Neural cell (in vitro differentiated cells): ENCODE data around the gene ACAA2. TPM values are rescaled to one million over a fixed set of nuclear protein-coding genes. Genes with fewer than 3 reads are reported as not detected.
A peak's percentile ranks its signal among the peaks of the same experiment; 100 is the strongest.

ENCODE experiments used
- H2AFZ ChIP-seq: fragments of 200-600, 300-800 bp; sonication (generic), shearing (Covaris generic); 2 replicates; pipeline ENCODE4 v1.6.0; 2014; ENCODE audit warnings: low read depth, mild to moderate bottlenecking, antibody characterized with exemption, low read length, moderate library complexity
- H3F3A ChIP-seq: fragments of 200-600 bp; shearing (Covaris generic); 2 replicates; pipeline ENCODE4 v1.6.1; 2016; ENCODE audit warnings: mild to moderate bottlenecking, moderate library complexity, mixed read lengths, antibody characterized with exemption, low read length; ENCODE audit not compliant: insufficient read depth, poor library complexity, severe bottlenecking
- H3K27ac ChIP-seq: fragments of 200-600, 300-800 bp; sonication (generic), shearing (Covaris generic); 2 replicates; pipeline ENCODE4 v1.5.1; 2014; ENCODE audit warnings: mild to moderate bottlenecking, low read length, moderate library complexity
- H3K27me3 ChIP-seq: fragments of 300-800, 200-600 bp; sonication (generic), shearing (Covaris generic); 2 replicates; pipeline ENCODE4 v1.6.0; 2014; ENCODE audit warnings: mild to moderate bottlenecking, low read depth, low read length, moderate library complexity; ENCODE audit not compliant: insufficient read depth
- H3K36me3 ChIP-seq: fragments of 300-800, 200-600 bp; sonication (generic), shearing (Covaris generic); 2 replicates; pipeline ENCODE4 v1.5.1; 2014; ENCODE audit warnings: mild to moderate bottlenecking, antibody characterized with exemption, low read length, moderate library complexity; ENCODE audit not compliant: insufficient read depth
- H3K4me2 ChIP-seq: fragments of 300-800, 200-600 bp; sonication (generic), shearing (Covaris generic); 2 replicates; pipeline ENCODE4 v1.6.0; 2014; ENCODE audit warnings: mild to moderate bottlenecking, low read length
- H3K4me3 ChIP-seq: fragments of 300-800, 200-600 bp; sonication (generic), shearing (Covaris generic); 2 replicates; pipeline ENCODE4 v1.5.1; 2014; ENCODE audit warnings: mild to moderate bottlenecking, low read length, moderate library complexity
- H3K79me2 ChIP-seq: fragments of 200-600 bp; shearing (Covaris generic); replicated peaks from 2 replicates; pipeline ENCODE4 v1.6.0; 2014; ENCODE audit warnings: mild to moderate bottlenecking, low read length, moderate library complexity; ENCODE audit not compliant: insufficient read depth
- H3K9ac ChIP-seq: fragments of 300-800, 200-600 bp; sonication (generic), shearing (Covaris generic); 2 replicates; pipeline ENCODE4 v1.6.1; 2016; ENCODE audit warnings: mild to moderate bottlenecking, low read length, mixed read lengths
- H3K9me2 ChIP-seq: fragments of 200-600 bp; shearing (Covaris generic); 2 replicates; pipeline ENCODE4 v1.6.1; 2016; ENCODE audit warnings: mild to moderate bottlenecking, low read length, mixed read lengths; ENCODE audit not compliant: insufficient read depth
- H3K9me3 ChIP-seq: fragments of 200-600, 300-800 bp; sonication (generic), shearing (Covaris generic); 2 replicates; pipeline ENCODE4 v1.6.1; 2016; ENCODE audit warnings: mild to moderate bottlenecking, mixed run types, low read length, moderate library complexity, mixed read lengths
- H4K20me1 ChIP-seq: fragments of 200-600 bp; shearing (Covaris generic); 2 replicates; pipeline ENCODE4 v1.6.1; 2016; ENCODE audit warnings: mild to moderate bottlenecking, mixed run types; ENCODE audit not compliant: insufficient read depth
- CTCF ChIP-seq: fragments of 450-650 bp; IDR thresholded peaks from 2 replicates; pipeline ENCODE4 v1.5.1; 2014; ENCODE audit warnings: antibody characterized with exemption, mild to moderate bottlenecking, moderate library complexity; ENCODE audit not compliant: poor library complexity, severe bottlenecking
- EP300 ChIP-seq: fragments of 450-650 bp; conservative IDR thresholded peaks from 2 replicates; pipeline ENCODE4 v1.6.1; 2014; ENCODE audit warnings: antibody characterized with exemption, mild to moderate bottlenecking, moderate library complexity; ENCODE audit not compliant: poor library complexity, severe bottlenecking
- EZH2 ChIP-seq: fragments of 200-600, 300-800 bp; shearing (Covaris generic), sonication (generic); IDR thresholded peaks from 2 replicates; pipeline ENCODE4 v1.6.1; 2014; ENCODE audit warnings: antibody characterized with exemption, low read length, borderline replicate concordance, mild to moderate bottlenecking; ENCODE audit not compliant: insufficient read depth, poor library complexity, severe bottlenecking
- POLR2AphosphoS5 ChIP-seq: IDR thresholded peaks from 2 replicates; pipeline ENCODE4 v1.6.1; 2012
- RAD21 ChIP-seq: fragments of 450-650 bp; conservative IDR thresholded peaks from 2 replicates; pipeline ENCODE4 v1.6.1; 2014; ENCODE audit warnings: antibody characterized with exemption, mild to moderate bottlenecking, moderate library complexity
- polyA plus RNA-seq: library from polyadenylated mRNA; depleted of rRNA; stranded (reverse); fragments of >200 nt; gene quantifications from 2 replicates; pipeline ENCODE4 v1.2.3, GENCODE V29; 2014

The ACAA2 gene
- polyA plus RNA-seq, 1 donor from 2014 or later: 6.3 TPM

DNA sequence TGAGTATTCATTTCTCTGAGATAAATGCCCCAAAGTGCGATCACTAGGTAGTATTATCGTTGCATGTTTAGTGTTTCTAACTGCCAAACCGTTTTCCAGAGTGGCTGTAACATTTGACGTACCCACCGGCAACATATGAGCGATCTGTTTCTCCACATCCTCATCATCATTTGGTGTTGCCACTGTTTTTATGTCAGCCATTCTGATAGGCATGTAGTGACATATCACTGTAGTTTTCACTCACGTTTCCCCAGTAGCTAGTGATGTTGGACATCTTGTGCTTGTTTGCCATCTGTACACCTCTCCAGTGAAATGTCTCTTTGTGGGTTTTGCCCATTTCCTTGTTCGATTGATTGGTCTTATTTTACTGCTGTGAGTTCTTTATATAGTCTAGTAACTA, 63.8 kb downstream of the ACAA2 start:
- no peak for TF ChIP-seq RAD21
- peak; percentile 78 for TF ChIP-seq POLR2AphosphoS5
- no peak for TF ChIP-seq CTCF
- peak; percentile 97 for TF ChIP-seq EP300
- Histone ChIP-seq H3K4me3 (no peak overlapping the region), H3K27ac (no peak overlapping the region), H3K9me2 (no peaks in the 10 kb centered on the region), H3K36me3 (no peaks in the 10 kb centered on the region), H3K27me3 (no peaks in the 10 kb centered on the region), H3K9ac (no peak overlapping the region), H3F3A (no peaks in the 10 kb centered on the region), H2AFZ (no peak overlapping the region), H3K9me3 (no peaks in the 10 kb centered on the region), H3K4me2 (no peak overlapping the region), H3K79me2 (no peaks in the 10 kb centered on the region), H4K20me1 (no peaks in the 10 kb centered on the region)

- Histone ChIP-seq H3K9me3 (no peaks in the 10 kb centered on the region), H3K27ac (no peak overlapping the region)
- no peak for TF ChIP-seq RAD21
Measured at GRCh38 chr18:49747876-49748275, 65.5 kb downstream of the ACAA2 start.

GRCh38 chr18:49745045-49746014, 68.0 kb downstream of the ACAA2 start:
- Histone ChIP-seq H2AFZ (no peak overlapping the region), H3K36me3 (no peaks in the 10 kb centered on the region), H3K9me3 (no peaks in the 10 kb centered on the region), H3K79me2 (no peaks in the 10 kb centered on the region), H3K9ac (no peak overlapping the region), H4K20me1 (no peaks in the 10 kb centered on the region), H3K27me3 (no peaks in the 10 kb centered on the region), H3K4me3 (no peak overlapping the region), H3K9me2 (no peaks in the 10 kb centered on the region), H3K27ac (no peak overlapping the region), H3K4me2 (no peak overlapping the region), H3F3A (no peaks in the 10 kb centered on the region)
- TF ChIP-seq RAD21 (no peak), CTCF (no peak), EZH2 (no peak)

More at GRCh38 chr18:49747876-49748275, 65.5 kb downstream of the ACAA2 start:
- H3K27me3 ChIP-seq: no peaks in the 10 kb centered on the region
- H3K36me3 ChIP-seq: no peaks in the 10 kb centered on the region
- H4K20me1 ChIP-seq: no peaks in the 10 kb centered on the region
- H3F3A ChIP-seq: no peaks in the 10 kb centered on the region
- H3K9ac ChIP-seq: no peak overlapping the region
- no peak overlapping the region for H3K4me2 ChIP-seq
- no peak overlapping the region for H2AFZ ChIP-seq
- no peaks in the 10 kb centered on the region for H3K79me2 ChIP-seq
- H3K4me3 ChIP-seq: no peak overlapping the region
- no peaks in the 10 kb centered on the region for H3K9me2 ChIP-seq
